Measurements from ENCODE around the gene KHDC1.
"Not testable (repeated sequence)": the region's sequence is repeated elsewhere in the genome, so short reads cannot be mapped to it uniquely, and the experiment has no call there.

DNA sequence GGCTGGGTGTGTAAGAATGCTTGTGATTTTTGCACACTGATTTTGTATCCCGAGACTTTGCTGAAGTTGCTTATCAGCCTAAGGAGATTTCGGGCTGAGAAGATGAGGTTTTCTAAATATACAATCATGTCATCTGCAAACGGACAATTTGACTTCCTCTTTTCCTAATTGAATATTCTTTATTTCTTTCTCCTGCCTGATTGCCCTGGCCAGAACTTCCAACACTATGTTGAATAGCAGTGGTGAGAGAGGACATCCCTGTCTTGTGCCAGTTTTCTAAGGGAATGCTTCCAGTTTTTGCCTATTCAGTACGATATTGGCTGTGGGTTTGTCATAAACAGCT lies 47.5 kb upstream of the KHDC1 start:
- TF ChIP-seq, protein P1, sequence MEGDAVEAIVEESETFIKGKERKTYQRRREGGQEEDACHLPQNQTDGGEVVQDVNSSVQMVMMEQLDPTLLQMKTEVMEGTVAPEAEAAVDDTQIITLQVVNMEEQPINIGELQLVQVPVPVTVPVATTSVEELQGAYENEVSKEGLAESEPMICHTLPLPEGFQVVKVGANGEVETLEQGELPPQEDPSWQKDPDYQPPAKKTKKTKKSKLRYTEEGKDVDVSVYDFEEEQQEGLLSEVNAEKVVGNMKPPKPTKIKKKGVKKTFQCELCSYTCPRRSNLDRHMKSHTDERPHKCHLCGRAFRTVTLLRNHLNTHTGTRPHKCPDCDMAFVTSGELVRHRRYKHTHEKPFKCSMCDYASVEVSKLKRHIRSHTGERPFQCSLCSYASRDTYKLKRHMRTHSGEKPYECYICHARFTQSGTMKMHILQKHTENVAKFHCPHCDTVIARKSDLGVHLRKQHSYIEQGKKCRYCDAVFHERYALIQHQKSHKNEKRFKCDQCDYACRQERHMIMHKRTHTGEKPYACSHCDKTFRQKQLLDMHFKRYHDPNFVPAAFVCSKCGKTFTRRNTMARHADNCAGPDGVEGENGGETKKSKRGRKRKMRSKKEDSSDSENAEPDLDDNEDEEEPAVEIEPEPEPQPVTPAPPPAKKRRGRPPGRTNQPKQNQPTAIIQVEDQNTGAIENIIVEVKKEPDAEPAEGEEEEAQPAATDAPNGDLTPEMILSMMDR (IDR thresholded peaks at IDR 0.05), result not testable (repeated sequence)
- not testable (repeated sequence) for TF ChIP-seq POLR2A (IDR thresholded peaks at IDR 0.05)

All from breast epithelium (tissue), 3 donors.